ENCODE measurements around the gene ZDHHC14.
"Not testable (repeated sequence)": the region's sequence is repeated elsewhere in the genome, so short reads cannot be mapped to it uniquely, and the experiment has no call there.

Gene ZDHHC14

DNA sequence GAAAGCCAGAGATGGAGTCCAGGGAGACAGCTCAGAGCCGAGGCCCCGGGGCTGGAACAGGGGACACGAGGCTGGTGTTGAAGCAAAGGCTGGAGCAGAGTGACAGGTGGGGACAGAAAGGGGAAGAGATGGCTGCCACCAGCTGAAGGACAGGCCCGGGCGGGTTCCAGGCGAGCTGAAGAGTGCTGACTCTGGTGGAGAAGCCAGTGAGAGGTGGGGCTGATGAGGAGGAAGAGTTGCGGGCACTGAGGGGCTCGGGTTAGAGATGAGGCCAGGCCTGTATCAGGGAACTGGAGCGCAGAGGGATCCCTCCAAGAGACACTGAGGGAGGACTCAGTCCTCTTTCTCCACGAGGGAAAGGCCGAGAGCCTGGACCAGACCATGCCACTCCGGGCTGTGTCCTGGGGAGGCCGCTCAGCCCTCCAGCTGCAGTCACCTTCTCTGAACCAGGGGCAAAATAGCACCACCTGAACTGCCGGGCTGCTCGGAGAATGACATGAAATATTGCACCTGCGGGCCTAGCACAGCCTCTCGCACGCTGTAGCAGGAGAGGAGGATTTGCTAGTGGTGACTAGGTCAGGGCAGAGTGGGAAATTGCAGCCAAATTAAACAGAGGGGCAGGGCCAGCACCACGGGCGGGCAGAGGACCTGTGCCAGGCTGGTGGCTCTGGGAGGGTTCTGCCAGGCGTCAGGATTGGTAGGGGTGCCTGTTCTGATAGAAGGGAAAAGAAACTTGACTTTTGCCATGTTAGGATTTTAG lies 175.9 kb downstream of the ZDHHC14 start:
- DNase-seq, result no peak

DNA sequence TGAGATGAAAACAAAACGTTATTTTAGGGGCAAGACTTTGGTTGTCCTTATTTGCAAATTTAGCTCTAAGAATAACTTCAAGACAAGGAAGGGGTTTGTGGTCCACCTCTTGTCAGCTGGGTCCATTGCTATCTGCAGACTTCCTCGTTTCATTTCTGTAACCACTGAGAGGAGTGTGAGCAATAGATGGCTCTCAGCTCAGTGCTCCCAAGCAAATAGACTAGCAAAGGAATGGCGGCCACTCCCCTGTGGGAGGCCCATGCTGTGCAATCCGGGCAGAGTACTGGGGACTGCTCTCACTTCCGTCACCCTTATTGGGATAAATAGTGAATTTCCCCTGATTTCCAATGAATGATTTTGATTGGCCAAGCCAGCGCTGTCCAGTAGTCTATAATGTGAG lies 176.6 kb downstream of the ZDHHC14 start:
- no peak for DNase-seq

DNA sequence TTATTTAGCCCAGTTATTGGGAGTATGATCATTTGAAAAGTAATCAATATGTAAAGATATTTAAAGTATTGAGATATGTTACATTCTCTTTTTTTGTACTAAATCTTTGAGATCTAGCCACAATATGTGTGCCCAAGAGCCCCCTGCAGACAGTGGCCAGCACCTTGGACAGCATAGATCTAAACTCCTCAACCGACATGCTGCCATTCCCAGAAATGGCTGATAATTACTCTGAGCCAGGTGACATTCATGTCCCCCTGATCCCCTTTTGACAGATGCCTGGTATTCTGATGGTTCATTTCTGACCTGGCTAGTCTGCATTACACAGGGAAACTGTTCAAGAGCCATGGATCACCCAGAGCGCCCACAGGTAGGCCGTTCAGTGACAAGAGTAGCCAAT lies 177.1 kb downstream of the ZDHHC14 start:
- DNase-seq, result no peak

DNA sequence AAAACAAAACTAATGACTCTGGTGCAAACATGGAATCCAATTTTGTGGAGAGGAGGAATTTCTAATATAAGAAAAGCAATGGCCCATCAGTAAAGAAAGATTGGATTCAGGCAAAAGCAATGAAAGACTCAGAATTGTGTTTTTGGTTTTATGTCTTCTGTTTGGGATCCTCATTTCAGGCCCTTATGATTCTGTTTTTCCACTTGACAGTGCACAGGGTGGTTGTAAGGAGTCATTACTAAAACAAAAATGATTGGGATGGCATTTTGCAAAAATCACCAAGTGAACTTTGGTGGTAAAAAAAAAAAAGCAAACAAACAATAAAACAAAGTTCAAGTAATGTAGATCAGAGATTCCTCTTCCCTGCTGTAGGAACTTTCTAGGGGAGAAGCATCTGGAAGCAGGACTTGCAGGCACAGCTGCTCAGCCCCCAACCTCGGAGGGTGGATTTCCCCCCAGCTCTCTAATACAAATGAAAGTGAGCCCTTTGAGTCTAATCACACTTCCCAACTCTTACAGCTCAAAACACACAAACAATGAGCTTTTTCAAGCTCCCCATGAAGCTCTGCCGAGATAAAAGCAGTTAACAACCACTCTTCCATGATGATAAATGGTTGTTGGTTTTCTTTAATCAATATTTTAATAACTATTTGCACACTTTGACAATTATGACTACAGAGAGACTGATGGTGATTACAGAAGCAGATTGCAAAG lies 177.7 kb downstream of the ZDHHC14 start:
- no peak for DNase-seq

DNA sequence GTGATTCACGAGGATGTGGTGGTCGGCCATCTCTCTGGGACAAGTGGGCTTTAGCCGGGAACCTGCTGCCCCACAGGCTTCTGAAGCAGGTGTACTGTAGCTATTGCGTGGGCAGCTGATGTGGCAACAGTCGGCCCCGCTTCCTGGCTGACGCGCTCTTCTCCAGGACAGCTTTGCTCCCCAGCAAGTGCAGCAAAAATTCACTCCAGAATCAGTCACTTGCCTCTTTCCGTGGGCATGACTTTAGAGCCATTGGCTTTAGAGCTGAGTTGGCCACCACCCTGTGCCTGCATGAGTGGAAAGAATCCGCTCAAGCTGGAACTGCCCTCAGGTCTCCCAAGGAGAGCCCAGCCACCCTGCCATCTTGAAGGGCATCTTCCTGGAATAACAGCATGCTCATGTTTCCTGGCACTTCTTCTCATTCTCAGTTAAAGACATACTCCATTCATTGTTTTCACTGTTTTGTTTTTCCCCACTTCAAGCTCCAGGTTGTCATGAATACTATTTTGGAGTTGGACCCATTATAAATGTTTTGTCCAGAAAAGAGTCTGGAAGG lies 178.3 kb downstream of the ZDHHC14 start:
- no peak for DNase-seq

DNA sequence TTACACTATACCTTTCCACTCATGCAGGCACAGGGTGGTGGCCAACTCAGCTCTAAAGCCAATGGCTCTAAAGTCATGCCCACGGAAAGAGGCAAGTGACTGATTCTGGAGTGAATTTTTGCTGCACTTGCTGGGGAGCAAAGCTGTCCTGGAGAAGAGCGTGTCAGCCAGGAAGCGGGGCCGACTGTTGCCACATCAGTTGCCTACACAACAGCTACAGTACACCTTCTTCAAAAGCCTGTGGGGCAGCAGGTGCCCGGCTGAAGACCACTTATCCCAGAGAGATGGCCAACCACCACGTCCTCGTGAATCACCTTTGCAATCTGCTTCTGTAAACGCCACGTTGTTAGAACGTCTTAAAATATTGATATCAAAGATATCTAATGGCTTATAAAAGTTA lies 179.1 kb downstream of the ZDHHC14 start:
- DNase-seq, result not testable (repeated sequence)

DNA sequence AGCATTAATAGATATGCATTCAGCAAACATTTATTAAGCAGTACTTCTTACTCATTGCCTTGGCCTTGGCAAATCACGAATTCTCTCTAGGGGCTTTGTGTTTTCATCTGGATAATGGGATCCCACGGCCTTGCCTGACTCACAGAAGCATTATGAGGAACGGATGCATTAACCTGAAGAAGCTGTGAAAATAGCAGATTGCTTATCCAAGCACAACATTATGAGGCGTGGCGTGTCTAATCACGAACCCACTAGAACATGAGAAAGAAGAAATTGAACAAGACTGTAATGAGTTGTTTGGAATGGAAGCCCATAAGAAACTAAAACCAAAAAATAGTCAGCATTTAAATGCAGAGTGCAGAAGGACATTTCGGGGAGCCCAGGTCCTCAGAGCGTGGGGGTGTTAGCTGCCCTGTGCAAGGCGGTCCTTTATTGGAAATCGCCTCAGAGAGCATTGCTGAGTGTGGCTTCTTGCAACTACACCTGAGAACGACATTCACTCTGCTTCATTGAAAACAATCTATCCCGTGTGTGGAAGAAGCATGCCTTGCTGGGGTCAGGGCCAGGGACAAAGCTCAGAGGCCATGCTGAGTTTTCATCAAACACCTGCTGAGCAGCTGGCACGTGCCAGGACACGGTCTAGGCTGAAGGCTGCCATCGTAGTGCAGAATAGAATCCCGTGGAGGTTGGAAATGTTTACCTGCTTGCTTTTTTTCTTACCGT lies 179.9 kb downstream of the ZDHHC14 start:
- DNase-seq, result no peak

DNA sequence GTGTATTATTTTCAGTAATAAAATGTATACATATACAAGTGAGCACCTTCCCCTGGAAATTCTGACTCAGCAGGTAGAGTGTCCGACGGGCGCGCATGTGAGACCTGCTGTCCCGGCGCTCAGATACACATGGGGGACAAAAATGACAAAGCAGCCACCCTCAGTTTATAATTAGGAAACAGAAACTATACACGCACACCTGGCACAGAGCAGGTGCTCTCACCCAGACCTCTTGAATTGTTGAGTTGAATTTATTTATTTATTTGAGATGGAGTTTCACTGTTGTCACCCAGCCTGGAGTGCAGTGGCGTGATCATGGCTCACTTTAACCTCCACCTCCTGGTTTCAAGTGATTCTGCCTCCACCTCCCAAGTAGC lies 180.4 kb downstream of the ZDHHC14 start:
- DNase-seq, result no peak

DNA sequence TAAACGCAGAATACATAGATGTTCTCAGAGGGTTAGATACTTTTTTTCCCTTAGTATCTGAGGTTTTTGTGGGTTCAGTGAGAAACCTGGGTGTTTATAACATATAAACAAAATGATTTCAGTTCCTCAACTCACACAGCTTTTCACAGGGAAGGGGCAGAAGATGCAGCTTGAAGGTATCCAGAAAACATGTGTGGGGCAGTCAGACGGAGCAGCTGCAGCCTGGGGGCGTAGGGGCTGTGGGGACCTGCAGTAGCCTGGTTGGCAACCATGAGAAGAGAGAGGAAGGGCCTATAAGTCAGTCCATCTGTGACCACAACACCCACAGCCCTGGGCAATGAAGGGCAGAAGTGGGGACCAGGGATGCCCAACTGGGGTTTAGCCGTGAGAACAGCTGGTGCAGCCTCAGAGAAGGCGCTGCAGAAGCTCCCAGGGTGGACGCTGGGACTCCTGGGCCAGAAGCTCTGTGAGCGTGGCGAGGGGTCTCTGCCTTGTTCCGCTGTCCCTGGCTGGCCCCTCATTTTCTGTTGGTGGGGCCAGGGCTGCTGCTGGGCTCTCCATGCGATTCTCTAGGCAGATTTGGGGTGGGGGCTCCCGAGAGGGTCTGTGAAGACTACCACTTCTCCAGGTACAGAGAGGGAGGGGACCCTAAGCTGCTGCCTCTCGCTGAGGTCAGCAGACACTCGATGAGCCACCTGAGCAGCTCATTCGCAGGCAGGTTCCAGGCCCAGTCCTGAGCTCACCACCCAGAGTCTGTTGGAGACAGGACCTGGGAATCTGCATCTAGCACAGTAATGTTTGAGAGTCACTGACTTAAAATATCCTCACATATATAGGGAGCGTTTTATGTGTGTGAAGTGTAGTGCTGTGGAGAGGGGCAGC lies 181.2 kb downstream of the ZDHHC14 start:
- no peak for DNase-seq

DNA sequence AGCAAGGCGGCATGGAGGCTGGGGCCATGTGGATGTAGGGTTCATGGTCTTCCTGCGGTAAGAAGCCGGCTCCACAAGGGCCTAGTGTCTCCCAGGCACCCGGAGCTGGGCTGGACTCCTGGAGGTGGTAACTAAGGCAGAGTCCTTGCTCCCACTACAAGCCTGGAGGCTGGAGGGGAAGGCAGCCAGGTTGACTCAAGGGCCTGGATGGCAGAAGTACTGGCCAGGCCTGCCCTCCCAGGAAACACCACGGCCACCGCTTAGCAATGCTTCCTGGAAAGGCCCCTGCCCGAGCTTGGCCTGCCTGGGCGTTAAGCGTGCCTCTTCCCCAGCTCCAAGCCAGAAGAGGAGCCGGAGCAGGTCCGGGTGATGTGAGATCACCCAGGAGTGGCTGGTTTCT lies 182.0 kb downstream of the ZDHHC14 start:
- DNase-seq, result no peak

DNA sequence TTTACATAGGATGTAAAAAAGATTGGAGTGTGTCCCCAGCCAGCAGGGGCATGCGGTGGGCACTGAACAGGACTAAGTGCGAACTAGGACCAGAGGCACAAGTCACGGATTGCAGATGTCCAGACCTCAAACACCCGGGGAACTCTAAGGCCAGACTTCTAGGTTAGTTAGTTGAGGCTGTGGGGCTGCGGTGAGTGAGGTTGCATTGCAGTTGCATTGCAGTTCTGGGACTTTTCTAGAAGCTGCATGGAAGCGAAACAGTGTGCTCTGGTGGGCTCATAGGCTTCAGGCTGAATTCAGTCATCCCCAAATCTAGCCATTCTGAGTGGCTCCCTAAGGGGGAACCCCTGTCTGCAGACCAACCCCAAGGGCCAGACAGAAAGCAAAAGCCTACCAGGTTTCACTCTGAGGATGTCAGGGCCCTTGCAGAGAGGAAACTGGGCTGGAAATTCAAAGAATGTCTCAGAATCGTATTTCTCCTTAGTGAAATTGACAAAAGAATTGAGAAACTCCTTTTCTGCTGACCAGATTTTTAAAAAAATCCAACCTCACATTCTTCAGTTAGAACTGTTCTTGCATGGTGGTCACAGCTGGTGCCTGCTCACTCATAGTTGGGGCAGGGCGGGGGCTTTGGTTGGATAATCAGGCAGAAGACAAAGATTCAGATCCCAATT lies 182.8 kb downstream of the ZDHHC14 start:
- DNase-seq, result no peak

DNA sequence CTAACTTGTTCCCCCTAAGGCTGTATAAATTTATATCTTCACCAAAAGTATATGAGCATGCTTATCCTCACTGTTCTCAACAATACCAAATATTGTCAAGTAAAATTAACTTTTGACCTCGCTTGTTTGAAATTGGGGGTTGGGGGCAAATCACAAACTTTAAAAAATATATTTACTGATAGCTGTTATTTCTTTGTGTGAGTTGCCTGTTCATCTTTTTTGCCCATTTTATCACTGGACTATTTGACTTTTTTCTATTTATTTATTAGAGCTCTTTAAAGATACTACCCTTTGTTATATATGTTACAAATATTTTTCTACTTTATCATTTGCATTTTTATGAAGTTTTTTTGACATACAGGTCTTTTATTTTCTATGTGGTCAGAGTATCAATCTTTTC lies 187.7 kb downstream of the ZDHHC14 start:
- DNase-seq, result no peak

DNA sequence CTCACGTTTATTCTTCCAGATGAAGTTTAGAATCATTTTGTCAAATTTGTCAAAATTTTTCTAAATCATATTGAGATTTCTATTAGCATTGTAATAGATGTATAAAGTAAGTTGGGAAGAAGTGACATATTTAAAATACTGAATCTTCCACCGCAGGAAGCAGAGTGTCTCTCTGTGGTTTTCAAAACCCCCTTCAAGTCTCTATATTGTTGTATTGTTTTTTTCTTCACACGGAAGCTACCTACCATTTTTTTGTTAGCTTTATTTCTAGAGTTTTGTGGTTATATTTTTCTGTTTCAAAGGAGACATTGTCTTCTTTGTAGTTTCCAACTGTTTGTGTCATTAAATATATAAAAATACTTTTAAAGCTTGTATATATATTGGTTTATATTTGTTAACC lies 188.6 kb downstream of the ZDHHC14 start:
- no peak for DNase-seq

DNA sequence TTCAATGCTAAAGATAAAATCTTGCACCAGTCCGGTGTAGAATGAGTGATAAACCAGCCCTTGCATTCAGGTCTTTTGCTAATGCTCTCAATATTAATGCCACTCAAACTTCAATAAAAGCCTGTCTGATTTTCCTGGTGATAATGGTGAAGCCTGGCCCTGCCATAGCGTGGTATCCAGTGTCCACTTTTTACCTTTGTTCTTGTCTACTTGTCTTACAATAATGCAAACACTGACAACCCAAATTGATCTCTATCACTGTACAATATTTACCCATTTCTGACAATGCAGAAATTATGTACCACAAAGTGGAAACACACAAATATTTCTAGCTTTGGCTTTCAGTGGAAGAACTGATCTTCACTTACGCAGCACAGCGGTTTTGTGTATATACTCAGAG lies 189.1 kb downstream of the ZDHHC14 start:
- no peak for DNase-seq

DNA sequence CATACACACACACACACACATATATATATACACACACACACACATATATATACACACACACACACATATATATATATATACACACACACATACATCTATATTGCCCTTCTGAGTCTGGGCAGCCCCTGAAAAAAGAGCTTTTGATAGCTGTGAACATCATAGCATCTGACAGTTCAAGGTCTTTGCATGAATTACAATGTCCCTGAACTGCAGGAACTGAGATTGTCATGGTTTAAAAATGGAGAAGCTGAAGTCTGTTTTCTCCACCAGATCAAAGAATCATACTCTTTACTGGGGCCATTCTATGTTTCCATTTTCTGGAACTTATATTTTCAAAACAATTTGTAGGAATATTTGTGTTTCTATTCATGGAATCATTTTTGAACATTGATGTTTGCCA lies 189.8 kb downstream of the ZDHHC14 start:
- DNase-seq, result no peak

DNA sequence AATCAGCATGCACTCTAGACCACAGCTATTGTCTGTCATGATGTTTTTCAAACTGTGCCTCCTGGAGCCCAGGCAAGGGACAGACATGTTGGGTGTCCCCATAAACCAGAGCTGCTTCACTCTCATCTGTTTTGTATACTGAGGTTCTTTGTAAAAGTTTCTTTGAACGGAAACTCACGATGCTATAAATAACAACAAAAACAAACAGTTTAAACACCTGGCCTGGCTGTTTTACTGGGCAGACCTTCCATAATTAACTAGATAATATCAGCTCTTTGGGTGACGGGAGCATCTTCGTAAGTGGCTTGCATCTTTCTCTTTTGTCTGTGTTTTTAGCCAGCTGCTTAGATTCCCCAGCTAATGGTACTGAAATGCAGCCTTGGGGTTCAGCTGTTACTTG lies 190.3 kb downstream of the ZDHHC14 start:
- DNase-seq, result no peak

DNA sequence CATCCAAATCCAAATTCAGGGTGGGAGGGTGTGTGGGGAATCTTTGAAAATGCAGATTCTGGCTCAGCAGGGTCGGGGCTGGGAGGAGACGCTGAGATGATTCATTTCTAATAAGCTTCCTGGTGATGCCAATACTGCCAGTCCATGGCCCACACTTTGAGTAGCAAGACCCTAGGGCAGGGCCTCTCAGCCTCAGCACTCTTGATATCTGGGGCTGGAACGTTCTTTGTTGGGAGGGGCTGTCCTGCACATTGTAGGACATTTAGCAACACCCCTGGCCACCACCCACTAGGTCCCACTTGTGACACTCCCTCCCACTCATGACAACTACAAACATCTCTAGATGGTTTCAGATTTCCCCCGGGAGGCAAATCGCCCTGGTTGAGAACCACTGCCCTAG lies 191.0 kb downstream of the ZDHHC14 start:
- DNase-seq, result no peak

DNA sequence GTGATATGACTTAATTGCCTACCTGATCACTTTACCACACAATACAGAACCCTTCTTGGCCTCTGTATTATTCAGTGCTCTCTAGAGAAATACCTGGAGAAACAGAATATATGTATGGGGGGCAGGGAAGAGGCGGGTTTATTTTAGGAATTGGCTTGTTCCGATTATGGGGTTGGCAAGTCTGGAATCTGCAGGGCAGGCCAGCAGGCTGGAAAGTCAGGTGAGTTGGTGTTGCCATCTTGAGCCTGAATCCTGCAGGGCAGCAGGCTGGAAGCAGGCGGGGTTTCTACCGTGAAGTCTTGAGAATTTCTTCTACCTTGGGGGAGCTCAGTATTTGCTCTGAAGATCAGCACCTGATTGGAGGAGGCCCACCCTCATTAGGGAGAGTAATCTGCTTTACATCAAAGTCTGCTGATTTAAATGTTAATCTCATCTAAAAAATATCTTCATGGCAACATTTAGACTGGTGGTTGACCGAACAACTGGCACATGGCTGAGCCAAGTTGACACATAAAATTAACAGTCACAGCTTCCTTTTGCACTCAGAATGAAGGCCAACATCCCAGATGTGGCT lies 193.9 kb downstream of the ZDHHC14 start:
- DNase-seq, result no peak

DNA sequence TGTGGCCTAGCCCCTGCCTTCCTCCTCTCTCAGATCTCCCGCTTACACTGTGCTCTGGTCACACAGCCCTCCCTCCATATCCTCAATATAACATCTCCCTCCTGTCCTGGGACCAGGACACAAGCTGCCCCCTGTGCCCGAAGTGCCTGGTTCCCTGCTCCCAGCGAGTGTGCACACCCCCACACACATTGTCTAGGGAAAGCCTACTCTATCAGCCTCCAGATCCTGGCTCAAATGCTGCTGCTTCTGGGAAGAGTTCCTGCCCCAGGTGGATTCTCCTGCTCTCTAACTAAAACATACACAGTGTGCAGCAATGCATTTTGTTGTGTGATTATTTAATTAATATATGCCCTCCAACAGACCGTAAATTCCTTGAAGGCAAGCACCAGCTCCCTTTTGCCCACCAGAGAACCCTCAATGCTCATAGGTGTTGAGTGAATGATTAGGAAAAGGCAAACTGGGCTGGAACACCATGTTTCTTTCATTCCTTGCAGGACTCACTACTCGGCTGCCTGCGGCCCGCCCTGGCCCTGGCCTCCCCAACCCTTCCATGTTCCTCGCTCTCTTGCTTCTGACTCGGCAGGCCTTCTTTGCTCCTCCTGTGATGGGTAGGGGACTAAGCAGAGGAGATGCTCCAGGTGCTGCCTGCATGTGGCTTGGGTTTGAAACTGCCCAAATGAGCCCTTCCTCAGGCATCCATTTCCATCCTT lies 194.6 kb downstream of the ZDHHC14 start:
- DNase-seq, result no peak

DNA sequence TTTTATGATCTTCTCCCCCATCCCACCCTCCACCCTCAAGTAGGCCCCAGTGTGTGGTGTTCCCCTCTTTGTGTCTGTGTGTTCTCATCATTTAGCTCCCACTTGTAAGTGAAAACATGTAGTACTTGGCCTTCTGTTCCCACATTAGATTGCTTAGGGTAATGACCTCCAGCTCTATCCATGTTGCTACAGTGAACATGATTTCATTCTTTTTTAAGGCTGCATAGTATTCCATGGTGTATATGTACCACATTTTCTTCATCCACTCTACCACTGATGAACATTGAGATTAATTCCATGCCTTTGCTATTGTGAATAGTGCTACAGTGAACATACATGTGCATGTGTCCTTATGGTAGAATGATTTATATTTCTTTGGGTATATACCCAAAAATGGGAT lies 196.0 kb downstream of the ZDHHC14 start:
- not testable (repeated sequence) for DNase-seq

DNA sequence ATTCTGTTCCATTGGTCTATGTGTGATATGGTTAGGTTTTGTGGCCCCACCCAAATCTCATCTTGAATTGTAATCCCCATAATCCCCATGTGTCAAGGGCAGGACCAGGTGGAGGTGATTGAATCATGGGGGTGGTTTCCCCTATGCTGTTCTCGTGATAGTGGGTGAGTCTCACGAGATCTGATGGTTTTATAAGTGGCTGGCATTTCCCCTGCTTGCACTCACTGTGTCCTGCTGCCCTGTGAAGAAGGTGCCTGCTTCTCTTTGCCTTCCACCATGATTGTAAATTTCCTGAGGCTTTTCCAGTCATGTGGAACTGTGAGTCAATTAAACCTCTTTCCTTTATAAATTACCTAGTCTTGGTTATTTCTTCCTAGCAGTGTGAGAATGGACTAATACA lies 197.5 kb downstream of the ZDHHC14 start:
- DNase-seq, result not testable (repeated sequence)

All from EL (cell line).